ENCODE data around the gene DOCK11.
"Not testable (repeated sequence)": the region's sequence is repeated elsewhere in the genome, so short reads cannot be mapped to it uniquely, and the experiment has no call there.

Gene DOCK11

GRCh38 chrX:118566359-118566758 lies 70.7 kb downstream of the DOCK11 start:
- H3K4me3 ChIP-seq (ENCODE audit: low read depth, low read length) = no peak overlapping the region
- no peak for DNase-seq (ENCODE audit: low read depth)
- TF ChIP-seq CTCF (IDR thresholded peaks at IDR 0.05; ENCODE audit: control insufficient read depth, extremely low read depth, insufficient read depth) = no peak

- H3K4me3 ChIP-seq (ENCODE audit: low read depth, low read length) = no peak overlapping the region
- no peak for TF ChIP-seq CTCF (IDR thresholded peaks at IDR 0.05; ENCODE audit: control insufficient read depth, extremely low read depth, insufficient read depth)
- DNase-seq (ENCODE audit: low read depth) = no peak
Measured at GRCh38 chrX:118569676-118570075, 74.1 kb downstream of the DOCK11 start.

GRCh38 chrX:118570209-118570608 lies 74.6 kb downstream of the DOCK11 start:
- DNase-seq (ENCODE audit: low read depth) = no peak
- no peak overlapping the region for H3K4me3 ChIP-seq (ENCODE audit: low read depth, low read length)
- no peak for TF ChIP-seq CTCF (IDR thresholded peaks at IDR 0.05; ENCODE audit: control insufficient read depth, extremely low read depth, insufficient read depth)

GRCh38 chrX:118571836-118572235 lies 76.2 kb downstream of the DOCK11 start:
- no peak overlapping the region for H3K4me3 ChIP-seq (ENCODE audit: low read depth, low read length)
- DNase-seq (ENCODE audit: low read depth) = no peak
- TF ChIP-seq CTCF (IDR thresholded peaks at IDR 0.05; ENCODE audit: control insufficient read depth, extremely low read depth, insufficient read depth) = no peak

GRCh38 chrX:118574666-118575065 lies 79.1 kb downstream of the DOCK11 start:
- H3K4me3 ChIP-seq (ENCODE audit: low read depth, low read length) = no peak overlapping the region
- no peak for DNase-seq (ENCODE audit: low read depth)
- no peak for TF ChIP-seq CTCF (IDR thresholded peaks at IDR 0.05; ENCODE audit: control insufficient read depth, extremely low read depth, insufficient read depth)

GRCh38 chrX:118577041-118577440 lies 81.4 kb downstream of the DOCK11 start:
- no peak for DNase-seq (ENCODE audit: low read depth)
- no peak overlapping the region for H3K4me3 ChIP-seq (ENCODE audit: low read depth, low read length)
- TF ChIP-seq CTCF (IDR thresholded peaks at IDR 0.05; ENCODE audit: control insufficient read depth, extremely low read depth, insufficient read depth) = no peak

- DNase-seq (ENCODE audit: low read depth) = no peak
- TF ChIP-seq CTCF (IDR thresholded peaks at IDR 0.05; ENCODE audit: control insufficient read depth, extremely low read depth, insufficient read depth) = no peak
- no peak overlapping the region for H3K4me3 ChIP-seq (ENCODE audit: low read depth, low read length)
Measured at GRCh38 chrX:118579417-118579816, 83.8 kb downstream of the DOCK11 start.

- not testable (repeated sequence) for H3K4me3 ChIP-seq (ENCODE audit: low read depth, low read length); DNase-seq (ENCODE audit: low read depth)
Measured at GRCh38 chrX:118582926-118583325, 87.3 kb downstream of the DOCK11 start.

All from LNCaP clone FGC (cell line).